Activated T-helper 1 cell treated with Interleukin-2 at 50 U/mL for 16 hours (primary cell): ENCODE measurements around the gene HIVEP3.

Source experiments
- DNase-seq: peaks from one replicate; pipeline ENCODE4 v3.0.0-alpha.2; 2020; ENCODE audit warnings: low read depth

HIVEP3 gene

GRCh38 chr1:41631154-41631553, 287.6 kb downstream of the HIVEP3 start:
- no peak for DNase-seq

- DNase-seq, result no peak
Measured at GRCh38 chr1:41629571-41629970, 289.2 kb downstream of the HIVEP3 start.

- no peak for DNase-seq
Measured at GRCh38 chr1:41629141-41629540, 289.6 kb downstream of the HIVEP3 start.

GRCh38 chr1:41627491-41628280, 291.0 kb downstream of the HIVEP3 start:
- no peak for DNase-seq

- DNase-seq, result no peak
Measured at GRCh38 chr1:41626616-41627375, 291.9 kb downstream of the HIVEP3 start.

- DNase-seq, result no peak
Measured at GRCh38 chr1:41626146-41626545, 292.6 kb downstream of the HIVEP3 start.

GRCh38 chr1:41623736-41624135, 295.0 kb downstream of the HIVEP3 start:
- no peak for DNase-seq

GRCh38 chr1:41622859-41623732, 295.6 kb downstream of the HIVEP3 start:
- no peak for DNase-seq

GRCh38 chr1:41622402-41622801, 296.3 kb downstream of the HIVEP3 start:
- DNase-seq, result no peak

GRCh38 chr1:41621791-41622190, 296.9 kb downstream of the HIVEP3 start:
- DNase-seq, result no peak

- DNase-seq, result no peak
Measured at GRCh38 chr1:41621256-41621655, 297.5 kb downstream of the HIVEP3 start.

GRCh38 chr1:41620365-41621169, 298.2 kb downstream of the HIVEP3 start:
- DNase-seq, result no peak

GRCh38 chr1:41619511-41620364, 299.0 kb downstream of the HIVEP3 start:
- no peak for DNase-seq

- DNase-seq, result no peak
Measured at GRCh38 chr1:41618871-41619270, 299.9 kb downstream of the HIVEP3 start.

- no peak for DNase-seq
Measured at GRCh38 chr1:41618066-41618825, 300.5 kb downstream of the HIVEP3 start.

GRCh38 chr1:41617336-41617735, 301.4 kb downstream of the HIVEP3 start:
- no peak for DNase-seq

- no peak for DNase-seq
Measured at GRCh38 chr1:41616563-41616962, 302.2 kb downstream of the HIVEP3 start.

- no peak for DNase-seq
Measured at GRCh38 chr1:41615981-41616380, 302.7 kb downstream of the HIVEP3 start.

- DNase-seq, result no peak
Measured at GRCh38 chr1:41615316-41615715, 303.4 kb downstream of the HIVEP3 start.

- DNase-seq, result no peak
Measured at GRCh38 chr1:41614818-41615217, 303.9 kb downstream of the HIVEP3 start.
